ENCODE measurements around the gene HS3ST3B1.

GRCh38 chr17:14387036-14387435, 86.2 kb downstream of the HS3ST3B1 start:
- TF ChIP-seq RFX5 (IDR thresholded peaks at IDR 0.05; ENCODE audit: low read length) (no peak), EZH2phosphoT487 (IDR thresholded peaks at IDR 0.05; ENCODE audit: borderline replicate concordance, low read depth) (no peak), SMC3 (IDR thresholded peaks at IDR 0.05; ENCODE audit: low read depth, low read length) (no peak), ZBTB33 (IDR thresholded peaks at IDR 0.05; ENCODE audit: borderline replicate concordance, low read depth) (no peak), POLR2AphosphoS5 (IDR thresholded peaks at IDR 0.05; ENCODE audit: low read depth, low read length) (no peak), IRF3 (IDR thresholded peaks at IDR 0.05; ENCODE audit: low read depth, low read length) (no peak), EP300 (IDR thresholded peaks at IDR 0.05; ENCODE audit: borderline replicate concordance in 1 of 2, low read depth in 1 of 2, low read length in 1 of 2) (no peak), TCF12 (IDR thresholded peaks at IDR 0.05) (no peak), RAD21 (IDR thresholded peaks at IDR 0.05; ENCODE audit: low read length) (no peak), JUND (IDR thresholded peaks at IDR 0.05) (no peak), SIN3A (IDR thresholded peaks at IDR 0.05; ENCODE audit: borderline replicate concordance, low read depth, low read length) (no peak), REST (IDR thresholded peaks at IDR 0.05; ENCODE audit: low read depth, low read length) (no peak)
- TF ChIP-seq, protein P1, sequence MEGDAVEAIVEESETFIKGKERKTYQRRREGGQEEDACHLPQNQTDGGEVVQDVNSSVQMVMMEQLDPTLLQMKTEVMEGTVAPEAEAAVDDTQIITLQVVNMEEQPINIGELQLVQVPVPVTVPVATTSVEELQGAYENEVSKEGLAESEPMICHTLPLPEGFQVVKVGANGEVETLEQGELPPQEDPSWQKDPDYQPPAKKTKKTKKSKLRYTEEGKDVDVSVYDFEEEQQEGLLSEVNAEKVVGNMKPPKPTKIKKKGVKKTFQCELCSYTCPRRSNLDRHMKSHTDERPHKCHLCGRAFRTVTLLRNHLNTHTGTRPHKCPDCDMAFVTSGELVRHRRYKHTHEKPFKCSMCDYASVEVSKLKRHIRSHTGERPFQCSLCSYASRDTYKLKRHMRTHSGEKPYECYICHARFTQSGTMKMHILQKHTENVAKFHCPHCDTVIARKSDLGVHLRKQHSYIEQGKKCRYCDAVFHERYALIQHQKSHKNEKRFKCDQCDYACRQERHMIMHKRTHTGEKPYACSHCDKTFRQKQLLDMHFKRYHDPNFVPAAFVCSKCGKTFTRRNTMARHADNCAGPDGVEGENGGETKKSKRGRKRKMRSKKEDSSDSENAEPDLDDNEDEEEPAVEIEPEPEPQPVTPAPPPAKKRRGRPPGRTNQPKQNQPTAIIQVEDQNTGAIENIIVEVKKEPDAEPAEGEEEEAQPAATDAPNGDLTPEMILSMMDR (IDR thresholded peaks at IDR 0.05) = no peak
- TF ChIP-seq, protein P2, sequence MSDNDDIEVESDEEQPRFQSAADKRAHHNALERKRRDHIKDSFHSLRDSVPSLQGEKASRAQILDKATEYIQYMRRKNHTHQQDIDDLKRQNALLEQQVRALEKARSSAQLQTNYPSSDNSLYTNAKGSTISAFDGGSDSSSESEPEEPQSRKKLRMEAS (IDR thresholded peaks at IDR 0.05; ENCODE audit: low read depth) = no peak

Data from SK-N-SH (cell line).